SIG-M5 treated with dmso at 0.1 percent for 504 hours (cell line): ENCODE measurements around the gene ROM1.
"Not testable (repeated sequence)": the region's sequence is repeated elsewhere in the genome, so short reads cannot be mapped to it uniquely, and the experiment has no call there.

Source experiments
- DNase-seq: peaks from one replicate; lab custom pipeline; 2025; ENCODE audit not compliant: unreplicated experiment; lab: John Stamatoyannopoulos, UW

Gene ROM1

GRCh38 chr11:62585356-62585755, 27.7 kb upstream of the ROM1 start:
- DNase-seq = not testable (repeated sequence)

GRCh38 chr11:62588966-62589637, 24.0 kb upstream of the ROM1 start:
- no peak for DNase-seq

- peak; percentile 99 for DNase-seq
Measured at GRCh38 chr11:62591448-62592145, 21.5 kb upstream of the ROM1 start, which contains the start of gene TUT1. TUT1 (minus strand) TSS chr11:62591523; CDS start chr11:62591485, 38 bp downstream.

- no peak for DNase-seq
Measured at GRCh38 chr11:62592146-62592815, 20.8 kb upstream of the ROM1 start.

- DNase-seq = no peak
Measured at GRCh38 chr11:62592989-62593421, 20.1 kb upstream of the ROM1 start.

DNA sequence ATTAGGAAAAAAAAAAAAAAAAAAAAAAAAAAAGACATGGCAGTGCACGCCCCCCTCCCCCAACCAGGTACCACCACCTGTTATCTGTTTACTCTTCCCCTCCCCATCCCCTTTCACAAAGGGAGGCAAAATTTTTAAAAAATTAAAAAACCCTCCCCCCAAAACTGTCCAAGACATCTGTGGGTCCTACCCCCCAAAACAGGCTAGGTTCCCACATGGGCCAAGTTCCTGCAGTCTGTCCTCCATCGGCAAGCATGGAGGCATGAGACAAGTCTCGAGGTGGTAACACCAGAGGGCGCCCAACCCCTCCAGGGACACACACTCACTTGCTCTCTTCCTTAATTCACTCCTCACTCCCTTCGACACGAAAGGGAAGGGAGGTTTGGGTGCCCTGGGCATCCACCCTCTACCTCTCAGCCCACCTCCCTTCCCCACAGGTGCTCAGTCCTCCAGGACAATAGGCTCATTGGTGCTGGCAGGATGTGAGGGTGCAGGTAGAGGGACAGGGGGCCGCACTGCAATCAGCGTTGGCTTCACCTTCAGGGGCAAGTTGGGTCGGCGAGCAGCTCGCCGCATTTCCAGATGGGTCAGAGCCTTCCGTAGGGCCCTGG, 19.5 kb upstream of the ROM1 start:
- DNase-seq = peak; percentile 81

DNA sequence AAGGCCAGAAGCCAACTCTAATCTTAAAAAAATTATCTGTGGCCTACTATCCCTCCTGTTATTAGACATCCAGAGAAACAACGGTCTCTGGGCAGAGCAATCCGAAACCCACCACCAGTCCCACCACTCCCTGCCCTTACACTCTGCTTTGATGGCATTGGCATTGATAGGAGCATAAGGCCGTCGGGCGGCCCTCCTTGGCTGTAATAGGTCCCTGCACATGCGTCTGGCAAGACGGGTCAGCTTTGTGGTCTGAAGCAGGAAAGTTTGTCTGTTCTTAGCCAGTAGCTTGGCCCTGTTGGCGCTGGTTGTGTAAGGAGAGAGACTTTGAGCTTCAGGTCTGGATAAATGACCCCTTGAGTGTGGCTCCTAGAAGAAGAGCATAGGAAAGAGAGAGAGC, 17.9 kb upstream of the ROM1 start:
- DNase-seq = no peak

DNA sequence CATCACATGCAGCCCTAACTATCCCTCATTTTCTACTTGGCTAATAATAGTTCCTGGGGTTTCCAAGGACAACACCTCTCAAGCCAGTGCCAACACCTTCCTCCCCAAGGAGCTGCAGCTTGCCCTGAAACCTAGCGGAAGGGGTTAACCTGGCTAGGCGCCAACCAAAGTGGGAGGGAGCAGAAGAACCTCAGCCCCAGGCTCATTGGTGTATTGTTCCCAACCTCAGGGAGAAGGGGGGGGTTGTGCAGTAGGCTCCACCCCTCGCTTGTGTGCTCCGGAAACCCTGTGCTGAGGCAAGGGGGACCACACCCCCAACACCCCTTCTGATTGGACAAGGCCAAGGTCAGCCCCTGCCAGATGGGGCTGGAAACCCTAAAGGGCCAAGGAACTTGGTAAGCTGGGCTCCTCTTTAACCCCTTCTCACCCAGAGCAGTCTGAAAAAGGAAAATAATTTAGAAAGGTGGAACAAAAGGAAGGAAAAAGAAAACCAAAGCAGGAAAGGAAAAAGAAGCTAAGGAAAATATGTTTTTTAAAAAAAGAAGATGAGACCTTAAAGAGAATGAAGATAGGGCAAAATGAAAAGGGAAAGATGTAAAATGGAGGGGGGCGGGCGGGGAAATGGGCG, 13.9 kb upstream of the ROM1 start:
- peak; percentile 95 for DNase-seq

DNA sequence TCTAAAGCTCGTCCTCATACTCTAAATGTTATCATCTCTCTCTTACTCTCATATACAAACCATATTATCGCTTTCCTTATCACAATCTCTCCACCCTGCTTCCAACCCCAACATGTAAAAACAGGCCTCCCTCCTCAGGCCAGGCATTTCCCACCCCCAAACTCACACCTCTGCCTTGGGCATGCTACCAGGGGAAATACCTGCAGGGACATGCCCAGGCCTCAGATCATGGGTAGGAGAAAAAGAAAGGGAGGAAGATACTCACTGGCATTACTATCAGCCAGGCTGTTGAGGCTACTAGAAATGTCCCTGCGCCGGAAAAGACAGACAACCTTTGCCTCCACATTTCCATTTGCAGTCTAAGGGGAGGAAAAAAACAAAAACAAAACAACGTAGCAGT, 13.2 kb upstream of the ROM1 start:
- DNase-seq = no peak

DNA sequence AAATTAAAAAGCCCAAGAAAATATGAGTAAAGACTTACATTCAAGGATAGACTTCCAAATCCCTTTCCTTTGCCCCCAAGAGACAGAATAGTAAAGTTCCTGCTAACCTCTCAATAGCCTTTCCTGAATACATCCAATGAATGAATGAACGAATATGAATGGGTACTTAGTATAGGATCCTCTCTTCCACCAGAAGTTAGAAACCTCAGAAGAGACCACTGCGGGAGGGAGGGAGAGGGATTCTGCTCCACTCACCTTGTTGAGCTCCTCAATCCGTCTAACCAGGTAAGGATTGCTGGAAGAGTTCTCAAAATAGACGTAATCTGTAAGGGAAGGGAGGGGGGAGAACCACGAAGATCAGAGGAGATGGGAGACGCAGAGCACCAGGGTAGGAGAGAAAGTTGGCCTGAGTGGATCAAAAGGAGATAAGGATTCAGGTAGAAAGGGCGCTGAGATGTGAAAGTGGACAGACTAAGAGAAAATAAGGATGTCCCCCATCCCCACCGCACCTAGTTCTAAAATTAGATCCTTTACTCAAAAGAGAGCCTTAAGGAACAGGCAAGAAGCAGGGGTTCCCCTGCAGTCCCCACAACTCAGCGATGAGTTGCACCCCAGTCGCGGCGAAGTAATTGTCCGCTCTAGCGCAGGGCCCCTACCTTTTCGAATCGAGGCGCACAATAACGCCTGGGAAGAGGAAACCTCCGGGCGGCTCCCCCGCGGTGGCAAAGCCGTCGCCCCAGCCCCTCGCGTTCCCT, 12.5 kb upstream of the ROM1 start:
- peak; percentile 14 for DNase-seq

- DNase-seq = peak; percentile 10
Measured at GRCh38 chr11:62601122-62601371, 12.0 kb upstream of the ROM1 start.

- DNase-seq = peak; percentile 98
Measured at GRCh38 chr11:62601372-62602140, 11.5 kb upstream of the ROM1 start, which contains the start of gene MTA2. MTA2 (minus strand) TSS chr11:62601865; CDS start chr11:62601450, 415 bp downstream.

- no peak for DNase-seq
Measured at GRCh38 chr11:62602141-62603071, 10.7 kb upstream of the ROM1 start.

DNA sequence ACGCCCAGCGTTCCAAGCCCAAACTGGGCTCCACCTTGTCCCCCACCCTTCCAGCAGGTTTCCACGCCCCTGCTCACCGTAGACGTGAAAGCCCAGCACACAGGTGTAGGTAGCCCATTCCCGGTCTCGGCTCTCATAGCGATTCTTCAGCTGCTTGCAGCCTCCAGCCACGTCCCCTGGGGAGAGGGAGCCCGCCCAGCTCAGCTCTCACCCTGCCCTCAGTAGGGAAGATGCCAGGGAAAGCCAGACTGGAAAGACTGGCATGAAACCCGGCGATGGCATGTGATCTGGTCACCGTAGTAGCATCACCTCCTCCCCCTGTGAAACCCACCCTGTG, 10.0 kb upstream of the ROM1 start:
- no peak for DNase-seq

- no peak for DNase-seq
Measured at GRCh38 chr11:62603776-62604299, 9.2 kb upstream of the ROM1 start.

- DNase-seq = no peak
Measured at GRCh38 chr11:62604460-62605120, 8.5 kb upstream of the ROM1 start.

GRCh38 chr11:62605467-62605866, 7.6 kb upstream of the ROM1 start:
- DNase-seq = no peak

DNA sequence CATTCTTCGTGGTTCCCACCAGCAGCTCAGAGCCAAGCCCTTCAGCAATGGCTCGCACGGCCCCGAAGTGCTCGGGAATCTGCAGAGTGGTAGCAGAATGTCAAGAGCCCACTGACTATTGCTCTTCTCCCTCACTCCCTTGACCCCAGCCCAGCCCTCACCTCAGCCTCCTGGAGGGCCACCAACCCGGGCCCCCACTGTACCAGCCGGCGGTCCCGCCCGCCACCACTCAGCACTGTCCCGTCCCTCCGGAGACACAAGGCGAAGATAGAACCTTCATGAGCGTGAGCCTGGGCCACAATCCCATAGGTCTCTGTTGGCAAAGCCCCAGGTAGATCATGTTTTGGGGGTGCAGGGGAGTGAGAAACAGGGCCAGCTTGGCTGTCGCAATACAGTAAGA, 7.2 kb upstream of the ROM1 start:
- no peak for DNase-seq
